Stomach (tissue), 9 donors: ENCODE data around the gene TRPC6. TPM values are rescaled to one million over a fixed set of nuclear protein-coding genes. Genes with fewer than 3 reads are reported as not detected.
"Not testable (repeated sequence)": the region's sequence is repeated elsewhere in the genome, so short reads cannot be mapped to it uniquely, and the experiment has no call there.

Experiments
- DNase-seq, 2 donors: peaks; one replicate each; pipeline versions ENCODE4 v3.0.0 to v3.0.0-alpha.2; 2013 to 2019
- H3K27ac ChIP-seq, 5 donors: fragments of 200-600 bp in 4 of 5; sonication (generic) in 4 of 5; one replicate each; pipeline ENCODE4 v1.5.1; 2013 to 2019; ENCODE audit warnings: mild to moderate bottlenecking in 1 of 5, moderate library complexity in 1 of 5
- H3K27me3 ChIP-seq, 3 donors: fragments of 200-600 bp; sonication (generic); one replicate each; pipeline ENCODE4 v1.5.1; 2017 to 2019; ENCODE audit warnings: mixed run types in 1 of 3
- H3K36me3 ChIP-seq, 4 donors: fragments of 200-600 bp; sonication (generic); 1 replicate in 3 of 4; 2 replicates in 1 of 4; pipeline ENCODE4 v1.5.1; 2016 to 2019
- H3K4me1 ChIP-seq, 4 donors: fragments of 200-600 bp; sonication (generic); one replicate each; pipeline ENCODE4 v1.5.1; 2016 to 2019
- H3K4me3 ChIP-seq, 4 donors: fragments of 200-600 bp; sonication (generic) in 3 of 4; one replicate each; pipeline ENCODE4 v1.5.1; 2016 to 2019; ENCODE audit warnings: mild to moderate bottlenecking in 1 of 4
- H3K9me3 ChIP-seq, 4 donors: fragments of 200-600 bp; sonication (generic); one replicate each; pipeline ENCODE4 v1.5.1; 2016 to 2019
- EP300 ChIP-seq: sonication (generic); formaldehyde crosslinking; IDR thresholded peaks from one replicate; pipeline ENCODE4 v1.6.1; 2017; ENCODE audit warnings: antibody characterized with exemption
- POLR2A ChIP-seq, 4 donors: fragments of 450-650 bp; IDR thresholded peaks; one replicate each; pipeline ENCODE4 v1.6.1; 2016; ENCODE audit warnings: antibody characterized with exemption in 4 of 4, control low read depth in 2 of 4, mild to moderate bottlenecking in 1 of 4, moderate library complexity in 1 of 4
- POLR2AphosphoS5 ChIP-seq, 3 donors: sonication (generic); formaldehyde crosslinking; IDR thresholded peaks; one replicate each; pipeline ENCODE4 v1.6.1; 2016; ENCODE audit warnings: antibody characterized with exemption in 3 of 3
- WGBS, 5 donors: extraction: QIAGEN DNeasy Blood & Tissue Kit in 3 of 5; methylation state at CpG; one replicate each; pipeline versions ENCODE4 v1.1.5 to v1.1.7; 2013 to 2018; 5-methylcytosine and 5-hydroxymethylcytosine counted together
- intact Hi-C: fragments of 100-400 bp; cut with DNase I; formaldehyde crosslinking; loops from one replicate; pipeline ENCODE4 v1.15.1; 2023; ENCODE audit warnings: low total_unique reads
- polyA plus RNA-seq, 3 donors: library from polyadenylated mRNA; stranded (reverse); fragments of 200-250 nt; gene quantifications; one replicate each; pipeline ENCODE4 v1.2.3, GENCODE V29; 2013
- total RNA-seq, 5 donors: library from RNA; depleted of rRNA; stranded (reverse); fragments of >200 nt; gene quantifications; one replicate each; pipeline versions ENCODE4 v1.1.0 to v1.2.3, GENCODE V29; 2014 to 2016
- TF ChIP-seq, protein P1 (sequence below), 7 experiments: fragments of 450-650 bp in 4 of 7; fragments of 200-600 bp in 3 of 7; sonication (generic) in 3 of 7; IDR thresholded peaks; one replicate each; pipeline ENCODE4 v1.5.1; 2016 to 2019; ENCODE audit warnings: antibody characterized with exemption in 7 of 7, control low read depth in 2 of 7, mild to moderate bottlenecking in 1 of 7
- donor health status: healthy with polysubstance abuse.
- donor health status: Bipolar disorder and iron deficiency.
- donor health status: healthy.

The TRPC6 gene
- total and polyA plus RNA-seq, 8 donors, result 0.50 to 23.7 (median 2.0) TPM

DNA sequence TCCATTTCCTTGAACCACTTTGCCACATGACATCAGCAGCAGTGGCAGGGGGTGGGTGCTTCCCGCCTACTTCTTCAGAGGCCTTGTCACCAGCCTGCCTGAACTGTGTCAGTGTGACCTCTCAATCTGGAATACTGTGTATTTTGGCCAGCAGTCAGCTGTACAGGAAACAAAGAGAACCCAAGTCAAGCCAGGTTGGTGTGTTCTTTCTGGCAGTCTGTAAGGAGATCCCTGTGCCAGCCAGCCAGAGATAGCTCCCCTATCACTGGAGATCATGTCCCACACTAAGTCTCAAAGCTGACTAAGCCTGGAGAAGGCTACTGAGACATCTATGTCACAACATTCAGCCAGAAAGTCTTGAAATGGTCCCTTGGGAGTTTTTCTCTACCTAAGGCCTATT, 142.1 kb downstream of the TRPC6 start:
- 25 to 89% (median 31%) methylated on average over 1 of the region's 1 CpG for WGBS, 5 donors

DNA sequence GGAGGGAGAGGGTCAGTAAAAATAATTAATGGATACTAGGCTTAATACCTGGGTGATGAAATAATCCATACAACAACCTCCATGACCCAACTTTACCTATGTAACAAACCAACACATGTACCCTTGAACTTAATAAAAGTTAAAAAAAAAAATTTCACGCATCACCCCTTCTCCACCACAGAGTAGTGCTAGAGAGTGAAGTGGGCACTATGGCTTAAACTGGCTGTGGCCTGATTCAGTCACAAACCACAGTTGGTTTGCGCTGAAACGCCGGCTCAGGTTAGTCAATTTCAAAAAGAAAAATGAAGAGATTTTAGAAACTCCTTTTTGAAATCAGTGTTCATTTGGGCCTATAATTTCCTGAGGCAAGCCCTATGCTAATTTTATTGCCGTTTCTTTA, 144.3 kb downstream of the TRPC6 start:
- intact Hi-C loops, result loop anchor here (10.0 kb wide), 1 partner anchor 415 kb away; no protein-coding TSS in a partner anchor
- Histone ChIP-seq H3K9me3 (no peaks in the 10 kb centered on the region), H3K27ac (no peak overlapping the region), H3K27me3 (no peaks in the 10 kb centered on the region), H3K4me3 (no peak overlapping the region), H3K4me1 (peaks cover 14 to 31% (median 23%) of the 10 kb centered on the region in 4 donors), H3K36me3 (no peaks in the 10 kb centered on the region)
- DNase-seq, result no peak
- no peak for TF ChIP-seq POLR2A (IDR thresholded peaks at IDR 0.05)
- TF ChIP-seq, protein P1, sequence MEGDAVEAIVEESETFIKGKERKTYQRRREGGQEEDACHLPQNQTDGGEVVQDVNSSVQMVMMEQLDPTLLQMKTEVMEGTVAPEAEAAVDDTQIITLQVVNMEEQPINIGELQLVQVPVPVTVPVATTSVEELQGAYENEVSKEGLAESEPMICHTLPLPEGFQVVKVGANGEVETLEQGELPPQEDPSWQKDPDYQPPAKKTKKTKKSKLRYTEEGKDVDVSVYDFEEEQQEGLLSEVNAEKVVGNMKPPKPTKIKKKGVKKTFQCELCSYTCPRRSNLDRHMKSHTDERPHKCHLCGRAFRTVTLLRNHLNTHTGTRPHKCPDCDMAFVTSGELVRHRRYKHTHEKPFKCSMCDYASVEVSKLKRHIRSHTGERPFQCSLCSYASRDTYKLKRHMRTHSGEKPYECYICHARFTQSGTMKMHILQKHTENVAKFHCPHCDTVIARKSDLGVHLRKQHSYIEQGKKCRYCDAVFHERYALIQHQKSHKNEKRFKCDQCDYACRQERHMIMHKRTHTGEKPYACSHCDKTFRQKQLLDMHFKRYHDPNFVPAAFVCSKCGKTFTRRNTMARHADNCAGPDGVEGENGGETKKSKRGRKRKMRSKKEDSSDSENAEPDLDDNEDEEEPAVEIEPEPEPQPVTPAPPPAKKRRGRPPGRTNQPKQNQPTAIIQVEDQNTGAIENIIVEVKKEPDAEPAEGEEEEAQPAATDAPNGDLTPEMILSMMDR (IDR thresholded peaks at IDR 0.05), result no peak
- TF ChIP-seq EP300, result no peak
- TF ChIP-seq POLR2AphosphoS5 (IDR thresholded peaks at IDR 0.05), result no peak
- 87 to 96% (median 94%) methylated on average over 5 of the region's 5 CpGs for WGBS, 5 donors

More for the DNA sequence above, 142.1 kb downstream of the TRPC6 start:
- TF ChIP-seq POLR2A (IDR thresholded peaks at IDR 0.05), result no peak
- TF ChIP-seq EP300, result no peak
- TF ChIP-seq POLR2AphosphoS5 (IDR thresholded peaks at IDR 0.05), result peak in 2 of 3 donors; percentile 67 to 73
- TF ChIP-seq, protein P1 (IDR thresholded peaks at IDR 0.05), result no peak
- intact Hi-C loops, result no loop called here
- peak; percentile 76 to 88 for DNase-seq
- H3K27ac ChIP-seq, result peak overlapping the region; percentile 61 to 85 (median 69)
- no peak overlapping the region for H3K4me3 ChIP-seq
- no peaks in the 10 kb centered on the region for H3K27me3 ChIP-seq
- no peaks in the 10 kb centered on the region for H3K9me3 ChIP-seq
- H3K36me3 ChIP-seq, result no peaks in the 10 kb centered on the region
- peaks cover 17 to 39% (median 25%) of the 10 kb centered on the region in 4 donors for H3K4me1 ChIP-seq

DNA sequence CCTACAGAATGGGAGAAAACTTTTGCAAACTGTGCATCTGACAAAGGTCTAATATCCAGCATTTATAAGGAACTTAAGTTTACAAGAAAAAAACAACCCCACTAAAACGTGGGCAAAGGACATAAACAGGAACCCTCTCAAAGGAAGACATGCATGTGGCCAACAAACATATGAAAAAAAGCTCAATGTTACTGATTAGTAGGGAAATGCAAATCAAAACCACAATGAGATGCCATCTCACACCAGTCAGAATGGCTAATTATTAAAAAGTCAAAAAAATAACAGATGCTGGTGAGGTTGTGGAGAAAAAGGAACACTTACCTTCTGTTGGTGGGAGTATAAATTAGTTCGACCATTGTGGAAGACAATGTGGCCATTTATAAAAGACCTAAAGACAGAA, 145.1 kb downstream of the TRPC6 start:
- WGBS, 5 donors, result 72 to 81% (median 75%) methylated on average over 2 of the region's 2 CpGs
- intact Hi-C loops, result loop anchor here (10.0 kb wide), 1 partner anchor 416 kb away; no protein-coding TSS in a partner anchor

DNA sequence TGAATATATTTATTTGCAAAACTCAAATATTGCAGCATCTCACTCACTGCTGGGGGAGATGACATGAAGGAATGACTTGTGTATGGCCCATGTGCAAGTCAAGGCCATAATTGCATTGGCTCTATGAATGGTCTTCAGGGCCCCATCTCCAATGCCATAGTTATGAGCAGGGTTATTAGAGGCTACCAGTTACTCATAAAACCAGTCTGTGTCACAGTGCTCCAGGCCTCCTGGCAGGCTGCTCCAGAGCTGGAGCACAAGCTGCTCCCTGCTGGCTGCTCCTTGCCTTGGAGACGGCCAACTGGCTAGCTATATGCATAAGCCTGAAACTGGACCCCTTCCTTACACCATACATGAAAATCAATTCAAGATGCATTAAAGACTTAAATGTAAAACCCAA, 145.7 kb downstream of the TRPC6 start:
- no peaks in the 10 kb centered on the region for H3K27me3 ChIP-seq
- TF ChIP-seq, protein P1 (IDR thresholded peaks at IDR 0.05), result no peak
- no peak for TF ChIP-seq EP300
- TF ChIP-seq POLR2AphosphoS5 (IDR thresholded peaks at IDR 0.05), result no peak
- TF ChIP-seq POLR2A (IDR thresholded peaks at IDR 0.05), result no peak
- WGBS, 5 donors, result 77 to 96% (median 82%) methylated on average over 1 of the region's 1 CpG
- DNase-seq, result no peak
- peaks cover 5 to 19% (median 12%) of the 10 kb centered on the region in 4 donors for H3K4me1 ChIP-seq
- H3K36me3 ChIP-seq, result no peaks in the 10 kb centered on the region
- intact Hi-C loops, result loop anchor here (10.0 kb wide), 1 partner anchor 417 kb away; no protein-coding TSS in a partner anchor
- no peaks in the 10 kb centered on the region for H3K9me3 ChIP-seq
- H3K4me3 ChIP-seq, result no peak overlapping the region
- no peak overlapping the region for H3K27ac ChIP-seq

More for the DNA sequence above, 145.1 kb downstream of the TRPC6 start:
- not testable (repeated sequence) for DNase-seq, H3K4me3 ChIP-seq, H3K27me3 ChIP-seq, H3K9me3 ChIP-seq, H3K27ac ChIP-seq, H3K36me3 ChIP-seq
- peaks cover 9 to 24% (median 17%) of the 10 kb centered on the region in 4 donors for H3K4me1 ChIP-seq

DNA sequence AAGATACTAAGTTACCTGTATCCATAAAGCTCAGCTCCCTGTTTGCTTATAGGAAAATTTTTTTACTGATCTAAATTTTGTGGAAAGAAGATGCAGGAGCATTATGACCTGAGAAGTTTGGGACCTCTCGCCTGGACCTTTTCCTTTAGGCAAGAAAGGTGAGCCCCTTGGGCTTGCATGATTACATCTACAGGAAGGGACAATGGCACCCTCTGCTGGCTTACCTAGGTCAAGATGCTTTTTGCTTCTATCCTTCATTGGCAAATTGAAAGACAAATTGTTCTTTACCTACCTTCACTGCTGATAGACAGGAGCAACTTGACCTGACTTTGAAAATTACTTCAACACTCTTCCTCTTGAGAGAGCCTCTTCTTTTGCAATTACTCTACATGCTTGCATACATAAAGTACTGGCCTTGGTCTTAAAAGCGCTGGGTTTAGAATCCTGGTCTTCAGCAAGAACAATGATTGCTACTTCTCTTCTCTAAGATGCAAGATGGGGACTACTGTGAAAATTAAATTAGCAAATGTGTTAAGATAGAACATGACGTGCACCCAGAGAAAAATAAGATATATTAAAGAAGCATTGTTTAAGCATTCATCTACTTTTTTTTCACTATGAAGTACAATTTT, 147.2 kb downstream of the TRPC6 start:
- intact Hi-C loops, result loop anchor here (10.0 kb wide), 1 partner anchor 418 kb away; no protein-coding TSS in a partner anchor
- WGBS, 5 donors, result 60 to 69% (median 63%) methylated on average over 3 of the region's 3 CpGs
- H3K27me3 ChIP-seq, result no peaks in the 10 kb centered on the region

More for the DNA sequence above, 147.2 kb downstream of the TRPC6 start:
- peak; percentile 55 to 62 for DNase-seq
- no peak for TF ChIP-seq POLR2A (IDR thresholded peaks at IDR 0.05)
- TF ChIP-seq, protein P1 (IDR thresholded peaks at IDR 0.05), result peak in 4 of 7 experiments; percentile 26 to 52 (median 40)
- H3K4me3 ChIP-seq, result no peak overlapping the region
- H3K27ac ChIP-seq, result no peak overlapping the region
- no peaks in the 10 kb centered on the region for H3K9me3 ChIP-seq
- no peaks in the 10 kb centered on the region for H3K36me3 ChIP-seq
- peaks cover 0 to 11% (median 6%) of the 10 kb centered on the region in 4 donors for H3K4me1 ChIP-seq
